ENCODE data around the gene PCDHA1.

DNA sequence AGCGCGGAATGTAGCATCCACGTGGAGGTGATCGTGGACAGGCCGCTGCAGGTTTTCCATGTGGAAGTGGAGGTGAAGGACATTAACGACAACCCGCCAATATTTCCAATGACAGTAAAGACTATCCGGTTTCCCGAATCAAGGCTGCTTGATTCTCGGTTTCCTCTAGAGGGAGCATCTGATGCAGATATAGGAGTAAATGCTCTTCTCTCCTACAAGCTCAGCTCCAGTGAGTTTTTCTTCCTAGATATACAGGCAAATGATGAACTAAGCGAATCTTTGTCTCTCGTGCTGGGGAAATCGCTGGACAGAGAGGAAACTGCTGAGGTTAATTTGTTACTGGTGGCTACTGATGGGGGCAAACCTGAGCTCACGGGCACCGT, 9.3 kb downstream of the PCDHA1 start:
- TF ChIP-seq CTCF (conservative IDR thresholded peaks at IDR 0.05; ENCODE audit: low read length) = 0 out of 2 replicates have a peak, but pooled peaks have one; percentile 7
- TF ChIP-seq EZH2phosphoT487 (IDR thresholded peaks at IDR 0.05; ENCODE audit: borderline replicate concordance) = no peak

Measured in Loucy (cell line).